Measurements from ENCODE around the gene HDAC9. TPM values are rescaled to one million over a fixed set of nuclear protein-coding genes. Genes with fewer than 3 reads are reported as not detected.

The HDAC9 gene
- total RNA-seq, 4 donors from 2014 or later: 10.3 to 48.4 (median 12.2) TPM

GRCh38 chr7:18474944-18475343, 20.6 kb upstream of the HDAC9 start:
- TF ChIP-seq CTCF (IDR thresholded peaks at IDR 0.05): no peak
- DNase-seq (ENCODE audit: low spot score in 2 of 2): no peak
- WGBS, 2 donors: 38 to 47% methylated on average over 1 of the region's 1 CpG
- Histone ChIP-seq H3K9me3 (no peaks in the 10 kb centered on the region), H3K4me1 (peaks cover 0 to 31% (median 4%) of the 10 kb centered on the region in 4 donors), H3K27ac (peak overlapping the region in 2 of 4 donors; percentile 5 to 73), H3K27me3 (no peaks in the 10 kb centered on the region), H3K36me3 (no peaks in the 10 kb centered on the region), H3K4me3 (no peak overlapping the region)

GRCh38 chr7:18475488-18475887, 20.1 kb upstream of the HDAC9 start:
- no peak for DNase-seq (ENCODE audit: low spot score in 2 of 2)
- Histone ChIP-seq H3K27me3 (no peaks in the 10 kb centered on the region), H3K4me3 (no peak overlapping the region), H3K9me3 (no peaks in the 10 kb centered on the region), H3K36me3 (no peaks in the 10 kb centered on the region), H3K27ac (peak overlapping the region in 2 of 4 donors; percentile 5 to 73), H3K4me1 (peaks cover 0 to 37% (median 4%) of the 10 kb centered on the region in 4 donors)
- WGBS, 2 donors: 33 to 45% methylated on average over 2 of the region's 2 CpGs
- TF ChIP-seq CTCF (IDR thresholded peaks at IDR 0.05) (no peak), POLR2A (IDR thresholded peaks at IDR 0.05) (no peak), EP300 (IDR thresholded peaks at IDR 0.05) (no peak)

GRCh38 chr7:18481776-18482175, 13.8 kb upstream of the HDAC9 start:
- Histone ChIP-seq H3K36me3 (no peaks in the 10 kb centered on the region), H3K4me1 (peaks cover 0 to 13% (median 0%) of the 10 kb centered on the region in 4 donors), H3K4me3 (no peak overlapping the region), H3K27ac (no peak overlapping the region), H3K27me3 (no peaks in the 10 kb centered on the region), H3K9me3 (no peaks in the 10 kb centered on the region)
- DNase-seq (ENCODE audit: low spot score in 2 of 2): no peak
- TF ChIP-seq CTCF (IDR thresholded peaks at IDR 0.05) (no peak), EP300 (IDR thresholded peaks at IDR 0.05) (no peak), POLR2A (IDR thresholded peaks at IDR 0.05) (no peak)
- 95 to 96% methylated on average over 1 of the region's 1 CpG for WGBS, 2 donors

- no peaks in the 10 kb centered on the region for H3K36me3 ChIP-seq
- no peak overlapping the region for H3K27ac ChIP-seq
- WGBS, 2 donors: 70 to 74% methylated on average over 1 of the region's 1 CpG
- no peak for DNase-seq (ENCODE audit: low spot score in 2 of 2)
- H3K27me3 ChIP-seq: no peaks in the 10 kb centered on the region
- H3K4me1 ChIP-seq: peaks cover 0 to 11% (median 0%) of the 10 kb centered on the region in 4 donors
- no peak for TF ChIP-seq CTCF (IDR thresholded peaks at IDR 0.05)
- no peak for TF ChIP-seq POLR2A (IDR thresholded peaks at IDR 0.05)
- TF ChIP-seq EP300 (IDR thresholded peaks at IDR 0.05): no peak
- no peaks in the 10 kb centered on the region for H3K9me3 ChIP-seq
- no peak overlapping the region for H3K4me3 ChIP-seq
These were observed 7.5 kb upstream of the HDAC9 start for GRCh38 chr7:18488049-18488448.

- Histone ChIP-seq H3K27ac (no peak overlapping the region), H3K36me3 (no peaks in the 10 kb centered on the region), H3K4me1 (peaks cover 0 to 15% (median 4%) of the 10 kb centered on the region in 4 donors), H3K9me3 (no peaks in the 10 kb centered on the region), H3K4me3 (no peak overlapping the region), H3K27me3 (no peaks in the 10 kb centered on the region)
- WGBS, 2 donors: 97 to 100% methylated on average over 2 of the region's 2 CpGs
- DNase-seq (ENCODE audit: low spot score in 2 of 2): no peak
- TF ChIP-seq POLR2A (IDR thresholded peaks at IDR 0.05): no peak
- no peak for TF ChIP-seq CTCF (IDR thresholded peaks at IDR 0.05)
- TF ChIP-seq EP300 (IDR thresholded peaks at IDR 0.05): no peak
These were observed 5.9 kb upstream of the HDAC9 start for GRCh38 chr7:18489624-18490023.
